RWPE1 (cell line): Measurements from ENCODE around the gene ENTR1.

Source experiments
- CTCF ChIA-PET: fragments of 350-600 bp; sonication (Branson Sonifier 250); formaldehyde crosslinking; extraction: SDS; loops from one replicate; lab custom pipeline; 2021; lab: Yijun Ruan, JAX
- POLR2A ChIA-PET: fragments of 400-600 bp; formaldehyde crosslinking; extraction: SDS; loops from one replicate; lab custom pipeline; 2020; ENCODE audit warnings: antibody characterized with exemption; ENCODE audit not compliant: low non-redundant PET; lab: Yijun Ruan, JAX
- DNase-seq: peaks from one replicate; pipeline ENCODE4 v3.0.0; 2012; ENCODE audit warnings: low spot score
- H3K27ac ChIP-seq: fragments of 450-650 bp; 2 replicates; pipeline ENCODE4 v1.5.1; 2017
- CTCF ChIP-seq: fragments of 450-650 bp; conservative IDR thresholded peaks from 2 replicates; pipeline ENCODE4 v1.5.1; 2017; ENCODE audit warnings: low read depth, mild to moderate bottlenecking

Gene ENTR1

GRCh38 chr9:136439481-136440408, 29.3 kb upstream of the ENTR1 start, which contains the start of gene INPP5E:
TSS of gene INPP5E (minus strand) at chr9:136439845. CDS start at chr9:136439419, 426 bp downstream.
- peak; percentile 96 for DNase-seq
- TF ChIP-seq CTCF, result peak; percentile 100
- H3K27ac ChIP-seq, result peak within 1 kb of the TSS; percentile 77
- CTCF ChIA-PET, result interaction anchor here (0.6 to 1.4 kb wide), 6 partner anchors 22 to 857 kb away, joined by 3 to 4 read pairs (median 4); partner anchors contain the start of gene DNLZ
- POLR2A ChIA-PET, result no interaction called here

- ChIA-PET CTCF (interaction anchor here (0.6 to 0.8 kb wide), 6 partner anchors 82 to 727 kb away, joined by 3 to 9 read pairs (median 4); no protein-coding TSS in a partner anchor), POLR2A (no interaction called here)
- peak; percentile 64 for DNase-seq
- peak overlapping the region; percentile 77 for H3K27ac ChIP-seq
- TF ChIP-seq CTCF, result no peak
Observed at GRCh38 chr9:136438548-136439480, 28.4 kb upstream of the ENTR1 start.

GRCh38 chr9:136437839-136438547, 27.6 kb upstream of the ENTR1 start:
- ChIA-PET POLR2A (no interaction called here), CTCF (interaction anchor here (0.6 to 0.8 kb wide), 5 partner anchors 32 to 342 kb away, joined by 3 to 4 read pairs (median 3); no protein-coding TSS in a partner anchor)
- H3K27ac ChIP-seq, result peak overlapping the region; percentile 77
- no peak for TF ChIP-seq CTCF
- peak; percentile 43 for DNase-seq

GRCh38 chr9:136437430-136437829, 27.0 kb upstream of the ENTR1 start:
- H3K27ac ChIP-seq, result peak overlapping the region; percentile 77

GRCh38 chr9:136436055-136436634, 25.7 kb upstream of the ENTR1 start:
- ChIA-PET POLR2A (no interaction called here), CTCF (interaction anchor here (0.7 to 1.0 kb wide), 2 partner anchors 11 to 112 kb away, joined by 3 read pairs; no protein-coding TSS in a partner anchor)
- DNase-seq, result no peak
- TF ChIP-seq CTCF, result no peak
- H3K27ac ChIP-seq, result peak overlapping the region; percentile 16

More at GRCh38 chr9:136437430-136437829, 27.0 kb upstream of the ENTR1 start:
- DNase-seq, result peak; percentile 31
- CTCF ChIA-PET, result interaction anchor here (0.6 to 0.8 kb wide), 3 partner anchors 33 to 342 kb away, joined by 3 to 4 read pairs (median 3); no protein-coding TSS in a partner anchor
- TF ChIP-seq CTCF, result no peak
- POLR2A ChIA-PET, result no interaction called here
